Transverse colon (tissue), 4 donors: Measurements from ENCODE around the gene PUSL1. TPM values are rescaled to one million over a fixed set of nuclear protein-coding genes. Genes with fewer than 3 reads are reported as not detected.

ENCODE experiments used
- DNase-seq: peaks from one replicate; pipeline ENCODE4 v3.0.0-alpha.2; 2019
- H3K27ac ChIP-seq, 4 donors: fragments of 200-600 bp; sonication (generic); 2 replicates each; pipeline ENCODE4 v1.5.1; 2016 to 2018; ENCODE audit warnings: inconsistent platforms in 4 of 4
- H3K27me3 ChIP-seq: fragments of 200-600 bp; sonication (generic); 2 replicates; pipeline ENCODE4 v1.5.1; 2017; ENCODE audit warnings: inconsistent platforms
- H3K36me3 ChIP-seq, 4 donors: fragments of 200-600 bp; sonication (generic); 2 replicates each; pipeline ENCODE4 v1.5.1; 2017 to 2019; ENCODE audit warnings: inconsistent platforms in 4 of 4
- H3K4me1 ChIP-seq, 4 donors: fragments of 200-600 bp; sonication (generic); 2 replicates each; pipeline ENCODE4 v1.5.1; 2017 to 2020; ENCODE audit warnings: inconsistent platforms in 4 of 4
- H3K4me3 ChIP-seq, 4 donors: fragments of 200-600 bp; sonication (generic); 1 replicate in 1 of 4; 2 replicates in 3 of 4; pipeline versions ENCODE4 v1.5.1 to v1.6.1; 2017 to 2019; ENCODE audit warnings: inconsistent platforms in 4 of 4
- H3K9me3 ChIP-seq, 2 donors: fragments of 200-600 bp; sonication (generic); 2 replicates each; pipeline ENCODE4 v1.5.1; 2017 to 2019; ENCODE audit warnings: inconsistent platforms in 2 of 2
- EP300 ChIP-seq: sonication (generic); formaldehyde crosslinking; IDR thresholded peaks from one replicate; pipeline ENCODE4 v1.6.1; 2017; ENCODE audit warnings: antibody characterized with exemption, low read depth
- POLR2A ChIP-seq: fragments of 450-650 bp; IDR thresholded peaks from one replicate; pipeline ENCODE4 v1.6.1; 2016; ENCODE audit warnings: antibody characterized with exemption, mild to moderate bottlenecking, moderate library complexity
- POLR2AphosphoS5 ChIP-seq, 3 donors: sonication (generic); formaldehyde crosslinking; IDR thresholded peaks; one replicate each; pipeline ENCODE4 v1.6.1; 2016; ENCODE audit warnings: antibody characterized with exemption in 3 of 3
- WGBS, 2 donors: methylation state at CpG; one replicate each; pipeline ENCODE4 v1.1.5; 2018; ENCODE audit warnings: low coverage in 1 of 2; 5-methylcytosine and 5-hydroxymethylcytosine counted together
- in situ Hi-C, 4 donors: fragments of 200-750 bp; cut with MboI; loops; one replicate each; pipeline versions ENCODE4 v1.15.0 to v1.15.1; 2017; ENCODE audit warnings: low sequenced_read_pairs in 3 of 4, low pct_ligation_motif_present in 1 of 4, low pct_unique_long_range_greater_than_20kb in 1 of 4
- intact Hi-C: fragments of 100-400 bp; cut with DNase I; formaldehyde crosslinking; loops from one replicate; pipeline ENCODE4 v1.15.1; 2023; ENCODE audit warnings: low total_unique reads
- total RNA-seq, 4 donors: library from RNA; depleted of rRNA; stranded (reverse); fragments of >200 nt; gene quantifications; one replicate each; pipeline ENCODE4 v1.1.0, GENCODE V29; 2016
- TF ChIP-seq, protein P1 (sequence below), 5 experiments: fragments of 200-600 bp in 3 of 5; fragments of 450-650 bp in 2 of 5; sonication (generic) in 3 of 5; IDR thresholded peaks; 1 replicate in 2 of 5; 2 replicates in 3 of 5; pipeline ENCODE4 v1.5.1; 2016 to 2017; ENCODE audit warnings: antibody characterized with exemption in 5 of 5, inconsistent platforms in 3 of 5, mild to moderate bottlenecking in 2 of 5, moderate library complexity in 1 of 5

PUSL1 gene
- total RNA-seq, 4 donors from 2014 or later = 7.0 to 35.9 (median 20.5) TPM

DNA sequence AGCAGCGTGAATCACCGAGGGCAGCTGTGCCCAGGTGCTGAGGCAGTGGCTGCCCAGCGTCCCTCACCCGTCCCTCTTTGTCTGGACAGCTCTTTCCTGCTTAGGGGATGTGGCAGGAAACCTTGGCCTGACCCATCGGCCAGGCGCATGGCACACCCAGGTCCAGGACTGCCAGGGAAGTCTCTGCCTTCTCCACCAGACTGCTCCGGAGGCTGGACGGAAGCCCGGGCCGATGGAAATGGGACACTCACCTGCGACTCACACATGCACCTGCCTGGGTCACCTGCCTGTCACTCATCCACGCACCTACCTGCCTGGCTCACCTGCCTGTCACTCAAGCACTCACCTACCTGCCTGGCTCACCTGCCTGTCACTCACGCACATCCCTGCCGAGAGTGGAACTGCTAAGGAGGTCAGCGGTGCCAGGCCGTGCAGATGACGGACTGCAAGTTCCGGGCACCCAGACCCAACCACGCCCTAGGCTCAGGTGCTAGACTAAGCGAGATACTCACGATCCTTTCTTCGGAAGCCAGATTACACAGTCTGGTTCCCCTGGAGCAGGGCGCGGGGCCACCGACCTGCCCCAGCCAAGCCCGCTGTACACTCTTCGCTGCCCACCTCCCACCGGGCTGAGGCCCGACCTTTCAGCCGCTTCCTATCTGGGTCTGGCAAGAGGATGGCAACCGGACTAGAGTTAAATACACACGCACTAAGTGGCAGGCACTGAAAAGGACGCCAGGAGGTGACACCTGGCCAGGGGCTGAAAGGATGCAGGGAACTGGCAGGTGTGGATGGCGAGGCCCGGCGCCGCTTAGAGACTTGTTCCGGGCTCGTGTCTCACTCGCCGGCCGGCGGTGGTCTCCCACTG, 35.8 kb upstream of the PUSL1 start:
- H3K4me1 ChIP-seq = peaks cover 20 to 37% (median 35%) of the 10 kb centered on the region in 4 donors
- intact Hi-C loops = no loop called here
- peak overlapping the region; percentile 51 to 98 (median 80) for H3K4me3 ChIP-seq
- no peaks in the 10 kb centered on the region for H3K9me3 ChIP-seq
- in situ Hi-C loops = loop anchor here in 2 of 4 donors (10.0 to 25.0 kb wide), 2 partner anchors 158 to 160 kb away; partner anchors contain the start of gene C1orf159 (in 2 of the 2)
- DNase-seq = peak; percentile 78
- no peaks in the 10 kb centered on the region for H3K36me3 ChIP-seq
- 20% methylated on average over 35 of the region's 43 CpGs; no CpG with 5 or more reads in 1 of the 2 donors for WGBS, 2 donors
- TF ChIP-seq, protein P1, sequence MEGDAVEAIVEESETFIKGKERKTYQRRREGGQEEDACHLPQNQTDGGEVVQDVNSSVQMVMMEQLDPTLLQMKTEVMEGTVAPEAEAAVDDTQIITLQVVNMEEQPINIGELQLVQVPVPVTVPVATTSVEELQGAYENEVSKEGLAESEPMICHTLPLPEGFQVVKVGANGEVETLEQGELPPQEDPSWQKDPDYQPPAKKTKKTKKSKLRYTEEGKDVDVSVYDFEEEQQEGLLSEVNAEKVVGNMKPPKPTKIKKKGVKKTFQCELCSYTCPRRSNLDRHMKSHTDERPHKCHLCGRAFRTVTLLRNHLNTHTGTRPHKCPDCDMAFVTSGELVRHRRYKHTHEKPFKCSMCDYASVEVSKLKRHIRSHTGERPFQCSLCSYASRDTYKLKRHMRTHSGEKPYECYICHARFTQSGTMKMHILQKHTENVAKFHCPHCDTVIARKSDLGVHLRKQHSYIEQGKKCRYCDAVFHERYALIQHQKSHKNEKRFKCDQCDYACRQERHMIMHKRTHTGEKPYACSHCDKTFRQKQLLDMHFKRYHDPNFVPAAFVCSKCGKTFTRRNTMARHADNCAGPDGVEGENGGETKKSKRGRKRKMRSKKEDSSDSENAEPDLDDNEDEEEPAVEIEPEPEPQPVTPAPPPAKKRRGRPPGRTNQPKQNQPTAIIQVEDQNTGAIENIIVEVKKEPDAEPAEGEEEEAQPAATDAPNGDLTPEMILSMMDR (IDR thresholded peaks at IDR 0.05) = peak in 1 of 5 experiments; percentile 16
- TF ChIP-seq POLR2AphosphoS5 (IDR thresholded peaks at IDR 0.05) (peak in 2 of 3 donors; percentile 58 to 85), POLR2A (peak; percentile 75), EP300 (no peak)
- no peaks in the 10 kb centered on the region for H3K27me3 ChIP-seq
- H3K27ac ChIP-seq = peak overlapping the region; percentile 83 to 90 (median 88)

- in situ Hi-C loops = loop anchor here in 2 of 4 donors (10.0 to 25.0 kb wide), 2 partner anchors 158 to 161 kb away; partner anchors contain the start of gene C1orf159 (in 2 of the 2)
- Histone ChIP-seq H3K27me3 (no peaks in the 10 kb centered on the region), H3K36me3 (no peaks in the 10 kb centered on the region), H3K4me1 (peaks cover 20 to 37% (median 35%) of the 10 kb centered on the region in 4 donors), H3K9me3 (no peaks in the 10 kb centered on the region), H3K4me3 (peak overlapping the region; percentile 51 to 98 (median 80)), H3K27ac (peak overlapping the region; percentile 83 to 90 (median 88))
- TF ChIP-seq POLR2A = no peak
- TF ChIP-seq POLR2AphosphoS5 (IDR thresholded peaks at IDR 0.05) = no peak
- TF ChIP-seq, protein P1 (IDR thresholded peaks at IDR 0.05) = peak in 1 of 5 experiments; percentile 0
- no peak for TF ChIP-seq EP300
- WGBS, 2 donors = 0% methylated on average over 15 of the region's 31 CpGs; no CpG with 5 or more reads in 1 of the 2 donors
- no peak for DNase-seq
- intact Hi-C loops = no loop called here
Measured at GRCh38 chr1:1273209-1273511, 35.2 kb upstream of the PUSL1 start.

GRCh38 chr1:1273512-1274298, 34.7 kb upstream of the PUSL1 start, which contains the start of gene UBE2J2:
Gene UBE2J2 (minus strand): TSS chr1:1273854. CDS start chr1:1267992, 5,862 bp downstream.
- H3K36me3 ChIP-seq = no peaks in the 10 kb centered on the region
- peak; percentile 96 for DNase-seq
- intact Hi-C loops = no loop called here
- no peaks in the 10 kb centered on the region for H3K27me3 ChIP-seq
- H3K4me3 ChIP-seq = peak within 1 kb of the TSS; percentile 51 to 98 (median 80)
- 0% methylated on average over 18 of the region's 105 CpGs; no CpG with 5 or more reads in 1 of the 2 donors for WGBS, 2 donors
- TF ChIP-seq POLR2A = peak; percentile 48
- peak in 2 of 3 donors; percentile 78 to 83 for TF ChIP-seq POLR2AphosphoS5 (IDR thresholded peaks at IDR 0.05)
- TF ChIP-seq EP300 = no peak
- H3K9me3 ChIP-seq = no peaks in the 10 kb centered on the region
- in situ Hi-C loops = loop anchor here in 2 of 4 donors (10.0 to 25.0 kb wide), 2 partner anchors 159 to 161 kb away; partner anchors contain the start of gene C1orf159 (in 2 of the 2)
- H3K4me1 ChIP-seq = peaks cover 20 to 37% (median 35%) of the 10 kb centered on the region in 4 donors
- peak within 1 kb of the TSS; percentile 83 to 90 (median 88) for H3K27ac ChIP-seq

GRCh38 chr1:1274299-1274930, 34.0 kb upstream of the PUSL1 start:
- intact Hi-C loops = no loop called here
- in situ Hi-C loops = loop anchor here in 2 of 4 donors (10.0 to 25.0 kb wide), 2 partner anchors 160 to 162 kb away; partner anchors contain the start of gene C1orf159 (in 2 of the 2)
- no peaks in the 10 kb centered on the region for H3K27me3 ChIP-seq
- peak overlapping the region; percentile 83 to 90 (median 88) for H3K27ac ChIP-seq
- DNase-seq = no peak
- WGBS, 2 donors = 26 to 30% methylated on average over 4 to 22 of the region's 31 CpGs
- peaks cover 20 to 37% (median 35%) of the 10 kb centered on the region in 4 donors for H3K4me1 ChIP-seq
- H3K36me3 ChIP-seq = no peaks in the 10 kb centered on the region
- TF ChIP-seq POLR2A = no peak
- TF ChIP-seq, protein P1 (IDR thresholded peaks at IDR 0.05) = no peak
- TF ChIP-seq EP300 = no peak
- TF ChIP-seq POLR2AphosphoS5 (IDR thresholded peaks at IDR 0.05) = no peak
- peak overlapping the region; percentile 51 to 98 (median 80) for H3K4me3 ChIP-seq
- H3K9me3 ChIP-seq = no peaks in the 10 kb centered on the region
